GM12873 (cell line): Measurements from ENCODE around the gene FZD4.

Experiments used
- TF ChIP-seq, protein P1 (sequence below): IDR thresholded peaks from 2 replicates; pipeline ENCODE4 v1.5.1; 2012; ENCODE audit warnings: low read depth, mild to moderate bottlenecking, moderate library complexity, low read length, control low read depth; ENCODE audit not compliant: insufficient read depth; ENCODE audit errors: missing control alignments

The FZD4 gene

DNA sequence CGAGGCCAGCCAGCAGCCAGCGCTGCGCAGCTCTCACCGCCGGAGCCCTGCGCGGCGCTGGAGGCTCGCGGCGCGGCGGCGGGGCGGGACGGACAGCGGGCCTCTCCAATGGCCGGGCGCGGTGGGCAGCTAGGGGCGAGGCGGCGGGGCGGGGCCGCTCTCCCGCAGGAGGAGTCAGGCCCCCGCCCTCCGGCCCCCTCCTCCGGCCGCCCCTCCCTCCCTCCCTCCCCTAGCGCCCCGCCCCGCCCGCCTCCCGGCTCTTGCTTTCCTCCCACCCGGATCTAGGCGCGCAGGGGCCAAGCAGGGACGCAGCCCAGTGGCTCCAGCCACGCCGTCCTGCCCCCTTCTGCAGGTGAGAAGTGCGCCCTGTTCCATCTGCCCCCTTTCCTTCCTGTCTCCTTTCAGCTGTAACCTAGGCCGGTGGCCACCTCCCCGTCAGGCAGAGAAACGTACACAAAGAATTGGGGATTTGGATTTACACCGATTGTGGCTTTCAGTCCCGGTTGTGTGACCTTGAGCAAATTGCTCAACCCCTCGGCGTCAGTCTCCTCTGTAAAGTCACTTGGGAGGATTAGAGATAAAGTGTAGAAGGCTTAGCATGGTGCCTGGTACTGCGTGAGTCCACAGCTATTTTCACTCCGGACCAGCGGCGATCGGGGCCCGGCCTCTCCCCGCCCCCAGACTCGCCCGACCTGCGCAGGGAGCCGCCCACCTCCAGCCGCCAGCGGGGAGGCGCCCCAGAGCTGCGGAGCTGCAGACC is at the start of gene FZD4:
Gene FZD4, minus strand, starts transcription at position 35 of the 760 bp plus-strand sequence. CDS start 310 bp downstream, outside the sequence.
- TF ChIP-seq, protein P1, sequence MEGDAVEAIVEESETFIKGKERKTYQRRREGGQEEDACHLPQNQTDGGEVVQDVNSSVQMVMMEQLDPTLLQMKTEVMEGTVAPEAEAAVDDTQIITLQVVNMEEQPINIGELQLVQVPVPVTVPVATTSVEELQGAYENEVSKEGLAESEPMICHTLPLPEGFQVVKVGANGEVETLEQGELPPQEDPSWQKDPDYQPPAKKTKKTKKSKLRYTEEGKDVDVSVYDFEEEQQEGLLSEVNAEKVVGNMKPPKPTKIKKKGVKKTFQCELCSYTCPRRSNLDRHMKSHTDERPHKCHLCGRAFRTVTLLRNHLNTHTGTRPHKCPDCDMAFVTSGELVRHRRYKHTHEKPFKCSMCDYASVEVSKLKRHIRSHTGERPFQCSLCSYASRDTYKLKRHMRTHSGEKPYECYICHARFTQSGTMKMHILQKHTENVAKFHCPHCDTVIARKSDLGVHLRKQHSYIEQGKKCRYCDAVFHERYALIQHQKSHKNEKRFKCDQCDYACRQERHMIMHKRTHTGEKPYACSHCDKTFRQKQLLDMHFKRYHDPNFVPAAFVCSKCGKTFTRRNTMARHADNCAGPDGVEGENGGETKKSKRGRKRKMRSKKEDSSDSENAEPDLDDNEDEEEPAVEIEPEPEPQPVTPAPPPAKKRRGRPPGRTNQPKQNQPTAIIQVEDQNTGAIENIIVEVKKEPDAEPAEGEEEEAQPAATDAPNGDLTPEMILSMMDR, result no peak

- TF ChIP-seq, protein P1, result no peak
These were observed 47.7 kb upstream of the FZD4 start for GRCh38 chr11:87002918-87003317.

DNA sequence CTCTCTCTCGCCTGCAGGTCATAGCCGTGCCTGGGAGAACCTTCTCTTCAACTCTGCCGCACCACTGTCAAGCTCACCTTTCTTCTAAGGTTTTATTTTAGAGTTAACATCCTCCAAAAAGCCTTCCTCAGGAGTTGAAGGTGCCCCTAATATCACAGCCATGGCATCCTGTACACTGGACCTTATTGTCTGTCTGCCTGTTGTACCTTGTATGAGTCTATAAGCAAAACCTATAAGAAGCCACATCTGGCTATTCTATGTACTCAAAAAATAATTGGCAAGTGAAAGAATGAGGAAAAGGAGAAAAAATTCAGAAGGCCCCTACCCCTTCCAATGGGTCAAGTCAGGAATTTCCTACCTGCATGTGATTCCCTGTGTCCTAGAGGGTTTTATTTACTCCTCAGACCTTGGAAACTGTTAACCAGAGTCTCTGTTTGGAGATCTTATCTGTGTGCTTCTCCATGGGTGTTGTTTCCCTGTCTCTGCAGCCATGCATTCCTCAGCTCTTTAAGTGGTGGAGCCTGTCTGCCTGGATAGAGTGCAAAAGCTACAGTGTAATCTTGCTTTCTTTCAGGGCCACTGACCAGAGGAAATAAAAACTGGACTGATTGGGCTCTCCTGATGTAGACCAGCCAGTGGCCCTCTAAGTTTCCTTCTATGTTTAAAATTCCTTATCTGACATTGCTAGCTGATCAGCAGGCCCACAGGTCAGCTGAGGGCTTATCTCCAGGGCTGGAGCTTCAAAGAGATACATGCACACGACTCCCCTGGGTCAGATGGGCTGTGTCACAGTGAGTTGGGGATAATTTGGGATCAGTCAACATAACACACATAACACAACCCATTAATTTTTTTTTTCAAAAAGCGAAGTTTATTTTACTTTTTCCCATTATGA is 44.9 kb upstream of the FZD4 start:
- TF ChIP-seq, protein P1, result no peak

- TF ChIP-seq, protein P1, result no peak
These were observed 44.2 kb upstream of the FZD4 start for GRCh38 chr11:86999388-86999787.

GRCh38 chr11:86996953-86997570 is 41.9 kb upstream of the FZD4 start:
- TF ChIP-seq, protein P1, result no peak

DNA sequence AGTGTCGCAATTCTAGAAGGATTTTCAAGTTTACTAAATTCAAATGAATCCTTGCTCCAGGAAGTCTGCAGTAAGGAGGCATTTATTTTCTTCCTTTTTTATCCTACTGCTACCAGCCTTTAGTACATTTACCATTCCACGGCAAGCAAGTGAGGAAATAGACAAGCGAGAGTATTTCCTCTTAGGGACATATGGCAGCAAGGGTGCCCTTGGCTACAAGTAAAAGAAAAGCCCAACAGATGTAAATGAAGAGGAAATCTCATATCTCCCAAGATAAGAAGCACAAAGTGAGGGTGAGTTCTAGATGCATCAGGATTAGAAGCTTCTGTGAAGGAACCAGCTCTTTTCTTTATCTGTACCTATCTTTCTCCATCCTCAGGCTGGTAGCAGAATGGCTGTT is 37.8 kb upstream of the FZD4 start:
- TF ChIP-seq, protein P1, result no peak

GRCh38 chr11:86991341-86991740 is 36.1 kb upstream of the FZD4 start:
- TF ChIP-seq, protein P1, result no peak
